GM19035 (cell line): ENCODE measurements around the gene SLC12A8.

ENCODE experiments used
- ATAC-seq: cut with Tn5 transposase; IDR thresholded peaks from one replicate; pipeline ENCODE4 v1.9.1; 2021; ENCODE audit not compliant: unreplicated experiment

SLC12A8 gene

GRCh38 chr3:125154800-125155269, 57.7 kb downstream of the SLC12A8 start:
- peak; percentile 38 for ATAC-seq

- no peak for ATAC-seq
These were observed 58.4 kb downstream of the SLC12A8 start for GRCh38 chr3:125154110-125154509.

GRCh38 chr3:125152951-125153350, 59.6 kb downstream of the SLC12A8 start:
- no peak for ATAC-seq

- no peak for ATAC-seq
These were observed 60.6 kb downstream of the SLC12A8 start for GRCh38 chr3:125151916-125152315.

- ATAC-seq: no peak
These were observed 61.1 kb downstream of the SLC12A8 start for GRCh38 chr3:125151442-125151817.

DNA sequence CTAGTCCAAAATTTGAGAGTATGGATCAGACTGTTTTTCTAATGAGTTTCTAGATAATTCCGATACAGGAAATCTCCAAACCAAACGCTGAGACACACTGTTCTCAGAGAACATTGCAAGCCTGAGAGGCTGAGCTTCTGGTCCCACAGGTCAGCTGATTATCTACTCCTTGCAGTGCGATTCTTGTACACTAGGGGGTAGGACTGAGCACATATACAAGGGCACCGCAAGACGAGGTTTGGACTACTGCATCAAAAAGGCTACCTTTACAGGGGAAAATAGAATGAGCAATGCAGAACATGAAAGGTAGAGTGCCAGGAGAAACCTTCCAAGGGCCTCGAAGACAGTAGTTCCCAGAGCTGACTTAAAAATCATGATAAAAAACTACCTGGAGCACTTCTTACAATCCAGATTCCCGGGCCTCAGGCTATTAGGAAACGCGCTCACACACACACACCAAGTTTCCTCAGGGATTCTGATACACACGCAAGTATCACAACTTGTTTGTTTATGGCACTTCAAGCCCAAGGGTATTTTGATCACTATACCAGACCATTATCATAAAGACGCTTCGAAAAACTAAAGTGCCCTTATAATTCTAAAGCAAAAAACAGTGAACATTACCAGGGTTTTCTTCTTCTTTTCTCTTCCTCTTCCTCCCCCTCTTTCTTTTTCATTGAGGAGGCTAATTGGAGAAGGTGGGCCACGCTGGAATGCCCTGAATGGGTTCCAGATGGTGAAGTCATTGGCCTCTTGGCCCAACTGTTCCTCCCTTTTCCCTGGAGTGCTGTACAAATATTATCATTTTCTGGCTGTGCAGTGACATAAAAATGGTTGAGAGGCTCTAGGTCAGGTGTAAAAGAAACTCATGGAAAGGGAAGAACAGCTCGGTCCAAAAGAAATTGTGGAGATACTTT, 61.8 kb downstream of the SLC12A8 start:
- ATAC-seq: no peak

- no peak for ATAC-seq
These were observed 63.1 kb downstream of the SLC12A8 start for GRCh38 chr3:125149462-125149861.

GRCh38 chr3:125148836-125149235, 63.7 kb downstream of the SLC12A8 start:
- ATAC-seq: no peak

DNA sequence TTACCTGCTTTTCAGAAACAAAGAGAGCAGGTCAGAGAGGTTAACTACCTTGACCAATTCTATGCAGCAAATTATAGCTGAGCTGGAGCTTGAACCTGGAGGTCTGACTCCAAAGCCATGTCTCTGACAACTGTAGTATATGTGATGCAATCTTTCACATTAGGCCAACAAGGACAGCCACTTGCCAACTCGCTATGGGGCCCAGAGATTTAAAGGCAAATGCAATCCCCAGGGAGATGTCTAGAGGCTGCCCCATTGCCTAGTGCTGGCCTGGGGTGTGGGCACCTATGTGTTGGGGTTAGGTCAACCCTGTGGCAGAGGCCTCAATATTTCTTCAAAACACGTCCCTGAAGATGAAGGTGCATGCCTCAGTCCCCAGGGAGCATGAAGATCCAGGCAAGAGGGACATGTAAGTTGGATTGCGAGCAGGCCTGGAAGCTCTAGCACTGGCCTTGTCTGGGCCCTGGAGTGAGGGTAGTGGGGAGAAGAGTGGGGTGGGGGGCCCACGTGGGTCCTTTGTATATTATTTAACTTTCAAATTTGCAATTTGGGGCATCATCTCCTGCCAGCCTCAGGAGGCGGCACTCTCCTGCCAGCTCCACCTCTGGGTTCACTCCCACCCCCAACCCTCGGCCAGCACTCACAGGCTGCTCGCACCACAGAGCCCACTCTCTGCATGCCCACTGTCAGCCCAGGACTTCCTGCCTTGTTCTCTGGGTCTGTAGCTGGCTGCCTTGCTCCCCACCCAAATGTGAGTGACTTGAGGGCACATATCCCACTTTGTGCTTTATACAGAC, 64.3 kb downstream of the SLC12A8 start:
- ATAC-seq: no peak

GRCh38 chr3:125147491-125147820, 65.1 kb downstream of the SLC12A8 start:
- no peak for ATAC-seq

GRCh38 chr3:125146626-125147490, 65.7 kb downstream of the SLC12A8 start:
- no peak for ATAC-seq

DNA sequence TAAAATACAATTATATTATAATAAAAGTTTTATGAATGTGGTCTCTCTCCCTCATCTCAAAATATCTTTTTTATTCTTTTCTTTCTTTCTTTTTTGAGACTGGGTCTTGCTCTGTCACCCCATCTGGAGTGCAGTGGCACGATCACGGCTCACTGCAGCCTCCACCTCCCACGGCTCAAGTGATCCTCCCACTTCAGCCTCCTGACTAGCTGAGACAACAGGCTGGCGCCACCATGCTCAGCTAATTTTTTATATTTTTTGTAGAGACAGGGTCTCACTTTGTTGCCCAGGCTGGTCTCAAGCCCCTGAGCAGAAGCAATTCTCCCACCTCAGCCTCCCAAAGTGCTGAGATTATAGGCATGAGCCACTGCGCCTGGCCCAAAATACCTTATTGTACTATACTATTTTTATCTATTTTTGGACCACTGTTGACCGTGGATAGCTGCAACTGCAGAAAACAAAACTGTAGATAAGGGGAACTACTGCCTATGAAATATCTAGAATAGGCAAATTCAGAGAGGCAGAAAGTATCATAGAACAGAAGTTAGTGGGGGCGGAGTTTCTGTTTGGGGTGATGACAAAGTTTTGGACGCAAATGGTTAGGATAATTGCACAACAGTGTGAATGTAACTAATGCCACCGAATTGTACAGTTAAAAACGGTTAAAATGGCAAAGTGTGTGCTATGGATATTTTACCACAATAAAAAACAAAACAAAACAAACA, 66.6 kb downstream of the SLC12A8 start:
- ATAC-seq: no peak

GRCh38 chr3:125144653-125145314, 67.8 kb downstream of the SLC12A8 start:
- no peak for ATAC-seq

DNA sequence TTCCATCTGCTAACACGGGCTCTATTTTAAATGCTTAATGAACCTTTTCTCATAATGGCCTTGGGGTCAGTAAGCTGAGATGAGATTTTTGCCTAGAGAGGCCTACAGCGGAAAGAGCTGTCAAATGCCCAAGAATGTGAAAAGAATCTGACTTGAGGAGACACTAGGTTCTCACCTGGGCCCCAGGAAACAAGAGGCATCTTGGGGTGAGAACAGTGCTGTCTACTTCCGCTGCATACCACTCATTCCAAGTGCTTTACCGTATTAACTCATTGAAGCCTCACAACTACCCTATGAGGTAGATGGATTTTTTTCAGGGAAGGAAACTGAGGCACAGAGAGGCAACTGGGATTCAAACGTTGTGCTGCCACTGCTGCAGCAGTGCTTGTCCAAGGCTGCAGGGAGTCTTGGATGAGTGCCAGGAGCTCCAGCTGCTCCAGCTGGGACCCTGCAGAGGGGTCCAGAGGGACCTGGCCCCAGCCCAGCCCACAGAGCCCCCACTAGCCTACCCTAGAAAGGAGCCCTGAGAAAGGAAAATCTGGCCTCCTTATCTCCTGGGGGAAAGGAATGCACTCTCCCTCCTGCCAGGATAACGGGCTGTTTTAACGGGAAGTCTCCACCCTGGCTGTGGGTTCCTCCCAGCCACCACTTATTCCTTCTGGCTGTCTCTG, 68.4 kb downstream of the SLC12A8 start:
- no peak for ATAC-seq

GRCh38 chr3:125143538-125143937, 69.0 kb downstream of the SLC12A8 start:
- no peak for ATAC-seq

DNA sequence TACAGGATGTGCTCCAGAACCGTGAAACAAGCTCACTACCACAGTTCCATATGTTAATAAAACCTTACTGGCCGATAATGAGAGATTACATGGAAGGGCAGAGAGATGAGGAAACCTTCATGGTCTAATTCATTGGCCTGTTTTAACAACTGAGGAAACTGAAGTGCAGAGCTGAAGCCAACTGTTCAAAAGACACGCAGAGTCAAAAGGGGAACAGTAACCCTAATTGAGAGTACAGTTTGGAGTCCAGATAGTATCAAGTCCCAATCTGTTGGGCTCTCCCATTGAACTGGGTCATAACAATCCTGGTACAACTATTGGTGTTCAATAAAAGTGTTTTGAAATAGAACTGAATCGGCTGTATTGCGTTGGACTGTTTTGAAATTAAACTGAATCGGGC, 69.6 kb downstream of the SLC12A8 start:
- no peak for ATAC-seq

- no peak for ATAC-seq
These were observed 70.1 kb downstream of the SLC12A8 start for GRCh38 chr3:125142420-125142778.

DNA sequence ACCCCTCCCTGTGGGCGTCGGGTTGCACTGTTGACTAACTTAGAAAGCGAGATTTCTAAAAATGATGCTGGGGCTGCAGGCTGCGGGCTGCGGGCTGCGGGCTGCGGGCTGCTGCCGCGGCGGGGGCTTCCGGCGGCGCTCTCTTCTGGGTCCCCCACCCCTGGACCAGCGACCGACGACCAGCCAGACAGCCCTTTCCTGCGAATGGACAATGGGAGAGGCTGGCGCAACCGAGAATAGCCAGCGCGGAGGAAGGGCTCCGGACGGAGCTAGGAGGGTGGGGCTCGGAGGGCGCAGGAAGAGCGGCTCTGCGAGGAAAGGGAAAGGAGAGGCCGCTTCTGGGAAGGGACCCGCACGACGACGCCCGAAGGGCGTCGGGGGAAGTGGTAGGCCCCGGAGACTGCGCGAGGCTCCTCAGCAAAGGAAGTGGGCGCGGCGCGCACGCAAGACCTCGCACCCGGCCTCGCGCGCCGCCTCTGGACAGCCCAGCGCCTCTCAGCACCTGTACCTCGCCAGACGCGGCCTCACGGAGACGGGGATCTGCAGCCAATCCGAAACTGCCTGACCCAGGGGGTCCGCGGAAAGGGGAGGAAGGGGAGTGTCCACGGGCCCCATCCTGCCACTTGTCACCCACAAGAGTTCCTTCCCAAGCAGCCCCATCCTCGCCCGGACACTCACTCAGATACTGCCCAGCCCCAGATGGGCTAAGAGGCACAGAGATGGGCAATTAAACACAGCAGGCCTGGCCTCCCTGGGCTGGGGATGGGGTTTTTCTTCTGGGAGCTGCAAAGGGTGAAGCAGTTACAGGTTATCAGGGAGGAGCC, 70.7 kb downstream of the SLC12A8 start:
- ATAC-seq: peak; percentile 73
